NCI-H1694 (cell line): Measurements from ENCODE around the gene KCNC2.

ENCODE experiments used
- DNase-seq: peaks from one replicate; lab custom pipeline; 2025; lab: John Stamatoyannopoulos, UW

KCNC2 gene

GRCh38 chr12:75161488-75161887 lies 48.2 kb downstream of the KCNC2 start:
- no peak for DNase-seq

DNA sequence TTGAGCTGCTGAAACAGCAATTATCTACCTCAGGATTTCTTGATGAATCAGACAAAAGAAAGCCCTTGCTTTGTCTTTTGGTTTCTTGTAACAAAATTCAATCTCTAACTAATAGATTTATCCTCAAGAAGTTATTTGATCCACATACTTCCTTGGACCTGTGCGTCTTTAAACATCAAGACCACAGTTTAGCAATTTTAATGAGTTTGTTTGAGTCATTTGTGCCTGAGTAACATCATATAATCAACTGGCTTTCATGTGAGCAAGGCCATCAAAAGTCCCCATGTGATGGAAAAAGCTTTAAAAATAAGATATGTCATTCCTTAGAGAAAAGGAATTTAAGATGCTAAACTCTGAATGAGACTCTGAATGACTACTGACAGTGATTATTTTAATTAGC lies 52.3 kb downstream of the KCNC2 start:
- no peak for DNase-seq

GRCh38 chr12:75155962-75156361 lies 53.7 kb downstream of the KCNC2 start:
- no peak for DNase-seq

- no peak for DNase-seq
Observed at GRCh38 chr12:75154388-75154787, 55.3 kb downstream of the KCNC2 start.

GRCh38 chr12:75139196-75139595 lies 70.4 kb downstream of the KCNC2 start:
- DNase-seq = no peak

DNA sequence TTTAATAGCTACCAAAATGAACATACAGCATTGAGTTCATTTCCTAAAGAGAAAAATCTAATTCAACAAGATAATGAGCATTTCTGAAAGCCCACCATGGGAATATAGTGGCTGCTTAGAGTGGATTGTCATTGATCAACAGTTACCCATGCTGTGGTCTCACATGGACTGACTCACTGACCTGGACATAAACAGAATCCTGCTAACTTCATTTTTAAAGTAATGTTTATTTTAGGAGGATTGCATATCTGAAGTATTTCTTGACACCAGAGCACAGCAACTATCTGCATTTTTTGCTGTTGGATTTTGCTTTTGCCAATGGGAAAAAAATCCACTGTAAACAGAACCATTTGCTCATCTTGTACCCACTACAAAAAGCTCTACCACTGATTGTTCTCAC lies 71.7 kb downstream of the KCNC2 start:
- DNase-seq = no peak

GRCh38 chr12:75135026-75135425 lies 74.6 kb downstream of the KCNC2 start:
- DNase-seq = no peak

DNA sequence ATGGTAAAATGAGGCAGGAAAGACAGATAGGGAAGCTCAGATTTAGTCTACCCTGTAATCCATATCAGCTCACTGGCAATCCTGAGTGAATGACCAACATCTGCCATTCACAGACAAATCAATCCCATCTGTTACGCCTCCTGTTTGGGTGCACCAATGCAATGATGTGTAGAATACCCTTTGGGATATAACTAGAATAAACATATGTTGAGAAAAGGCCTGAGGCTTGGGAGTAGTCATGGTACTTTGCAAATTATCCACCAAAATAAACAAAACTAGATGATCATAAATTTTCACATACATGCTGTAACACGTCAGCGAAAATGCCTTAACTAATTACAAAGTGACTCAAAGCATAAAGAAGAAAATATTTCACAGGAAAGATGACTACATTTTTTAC lies 78.8 kb downstream of the KCNC2 start:
- no peak for DNase-seq

- DNase-seq = no peak
Observed at GRCh38 chr12:75129275-75129674, 80.4 kb downstream of the KCNC2 start.

GRCh38 chr12:75121036-75121705 lies 88.5 kb downstream of the KCNC2 start:
- no peak for DNase-seq

GRCh38 chr12:75120311-75120711 lies 89.3 kb downstream of the KCNC2 start:
- DNase-seq = no peak

DNA sequence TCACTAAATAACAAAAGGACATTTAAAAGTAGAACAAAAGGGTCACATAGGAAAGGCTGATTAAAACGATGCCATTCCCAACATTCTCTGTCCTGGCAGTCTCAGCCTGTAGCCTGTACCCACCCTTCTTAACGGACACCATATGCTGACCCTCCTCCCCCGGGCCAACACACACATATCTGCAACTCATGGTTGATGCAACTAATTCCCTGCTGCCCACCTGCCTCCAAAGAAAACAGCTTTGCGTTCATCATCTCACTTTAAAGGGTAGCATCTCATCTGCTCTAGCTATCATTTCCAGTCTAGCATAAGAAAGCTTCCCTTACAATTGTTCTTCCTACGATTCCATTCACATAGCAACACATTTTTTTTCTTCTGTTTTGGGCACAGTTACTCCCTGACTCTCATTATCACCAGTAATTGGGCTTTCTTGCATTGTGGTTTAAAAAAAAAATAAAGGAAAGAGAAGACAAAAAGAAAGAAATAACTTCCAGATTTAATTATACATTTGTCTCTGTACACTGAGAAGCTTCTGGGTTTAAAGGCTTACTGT lies 92.9 kb downstream of the KCNC2 start:
- no peak for DNase-seq

DNA sequence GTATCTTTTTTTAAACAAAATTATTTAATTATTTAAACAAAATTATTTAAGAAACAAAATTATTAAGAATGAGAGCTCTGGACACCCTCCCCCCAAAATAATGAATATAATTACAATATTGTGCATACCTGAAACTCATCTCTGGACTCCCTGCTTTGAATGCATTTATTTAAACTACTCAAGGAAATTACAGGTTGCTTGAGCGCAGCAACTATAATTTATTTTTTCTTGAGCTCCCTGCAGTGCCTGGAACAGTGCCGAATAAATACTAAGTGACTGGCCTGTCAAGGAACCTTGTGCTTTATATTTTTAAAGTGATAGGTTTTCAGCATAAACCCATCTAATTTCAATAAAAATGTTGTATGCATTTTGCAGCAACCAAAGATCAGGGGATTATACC lies 93.9 kb downstream of the KCNC2 start:
- no peak for DNase-seq

DNA sequence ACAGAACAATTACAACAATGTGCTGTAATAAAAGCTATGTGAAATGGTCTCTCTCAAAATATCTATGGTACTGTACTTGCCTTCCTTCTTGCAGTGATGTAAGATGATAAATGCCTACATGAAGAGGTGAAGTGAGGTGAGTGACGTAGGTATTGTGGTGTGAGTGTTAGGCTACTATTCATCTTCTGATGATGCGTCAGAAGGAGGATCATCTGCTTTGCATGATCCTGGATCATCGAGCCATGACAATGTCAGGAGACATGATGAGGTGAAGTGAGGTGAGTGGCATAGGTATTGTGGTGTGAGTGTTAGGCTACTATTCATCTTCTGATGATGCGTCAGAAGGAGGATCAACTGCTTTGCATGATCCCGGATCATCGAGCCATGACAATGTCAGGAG lies 105.8 kb downstream of the KCNC2 start:
- no peak for DNase-seq

- no peak for DNase-seq
Observed at GRCh38 chr12:75101781-75102180, 107.9 kb downstream of the KCNC2 start.

- DNase-seq = no peak
Observed at GRCh38 chr12:75099210-75099609, 110.4 kb downstream of the KCNC2 start.

- DNase-seq = no peak
Observed at GRCh38 chr12:75097003-75097402, 112.6 kb downstream of the KCNC2 start.

GRCh38 chr12:75087654-75088053 lies 122.0 kb downstream of the KCNC2 start:
- DNase-seq = no peak

DNA sequence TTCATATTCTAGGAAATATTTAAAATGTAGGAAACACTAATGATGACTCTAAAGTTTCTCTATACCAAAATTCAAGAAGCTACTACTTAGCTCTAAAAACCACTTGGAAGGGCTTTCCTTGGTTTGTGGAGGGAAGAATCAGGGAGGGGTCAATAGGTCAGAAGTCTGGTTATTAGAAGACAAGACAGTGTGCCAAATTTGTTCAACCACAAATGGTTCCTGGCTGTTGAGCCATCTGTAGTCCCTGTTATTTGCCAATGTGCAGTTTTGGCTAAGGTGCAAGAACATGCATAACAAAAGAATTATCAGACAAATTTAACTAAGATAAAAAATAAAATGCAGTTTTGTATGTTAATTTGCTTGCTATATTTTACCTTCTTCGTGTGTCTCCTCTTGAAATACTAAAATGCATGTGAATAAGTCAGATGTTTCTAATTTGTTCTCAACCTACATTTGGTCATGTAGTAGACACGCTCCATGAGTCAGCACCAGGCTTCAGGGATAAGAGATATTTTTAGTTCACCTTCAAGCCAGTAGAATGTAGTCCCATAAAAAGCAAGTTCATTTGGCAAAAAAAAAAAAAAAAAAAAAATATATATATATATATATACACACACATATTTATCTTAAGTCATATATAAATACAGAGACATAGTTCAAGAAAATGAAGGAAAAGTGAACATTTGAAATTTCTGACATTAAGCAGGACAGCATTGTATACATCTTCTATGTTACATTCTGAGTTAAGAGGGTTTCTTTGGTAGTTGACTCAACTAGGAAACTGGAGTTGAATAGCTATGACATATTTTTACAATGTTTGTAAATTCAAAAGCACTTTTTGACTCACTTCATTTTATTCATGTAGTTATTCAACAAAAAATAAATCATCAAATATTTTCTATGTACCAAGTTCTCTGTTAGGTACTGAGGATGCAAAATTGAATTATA lies 123.3 kb downstream of the KCNC2 start:
- DNase-seq = no peak

GRCh38 chr12:75081305-75081704 lies 128.3 kb downstream of the KCNC2 start:
- DNase-seq = no peak

- DNase-seq = no peak
Observed at GRCh38 chr12:75080582-75080981, 129.1 kb downstream of the KCNC2 start.

DNA sequence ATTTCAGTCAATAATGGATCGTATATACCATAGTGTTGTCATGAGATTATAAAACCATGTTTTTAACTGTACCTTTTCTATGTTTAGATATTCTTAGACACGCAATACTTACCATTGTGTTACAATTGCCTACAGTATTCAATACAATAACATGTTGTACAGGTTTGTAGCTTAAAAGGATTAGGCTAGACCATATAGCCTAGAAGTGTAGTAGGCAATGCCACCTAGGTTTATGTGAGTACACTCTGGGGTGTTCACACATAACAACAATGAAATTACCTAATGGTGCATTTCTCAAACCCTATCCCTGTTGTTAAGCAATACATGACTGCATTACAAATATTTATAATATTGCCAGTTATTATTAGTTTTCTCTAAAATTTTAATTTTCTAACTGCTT lies 144.2 kb downstream of the KCNC2 start:
- DNase-seq = no peak

DNA sequence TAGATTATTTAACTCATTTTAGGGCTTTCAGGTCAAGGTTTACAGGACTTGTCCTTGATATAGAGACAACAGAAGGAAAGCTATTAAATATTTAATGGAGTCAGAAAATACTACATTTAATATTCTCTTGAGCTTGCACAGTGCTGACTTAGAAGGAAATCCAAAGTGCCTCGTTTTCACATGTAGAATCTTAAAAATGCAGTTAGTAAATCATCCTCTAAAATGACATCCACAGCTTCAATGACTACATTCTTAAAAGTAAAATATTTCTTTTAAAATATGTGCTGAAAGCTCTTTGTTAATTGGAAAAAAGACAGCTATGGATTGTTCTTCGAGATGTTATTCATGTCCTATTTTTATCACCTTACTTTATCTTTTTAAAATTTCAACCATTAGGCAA lies 146.9 kb downstream of the KCNC2 start:
- DNase-seq = no peak
